GM12878 (cell line): ENCODE results near the gene MAN2B1. TPM values are rescaled to one million over a fixed set of nuclear protein-coding genes. Genes with fewer than 3 reads are reported as not detected.

Source experiments
- CHD2 ChIP-seq: IDR thresholded peaks from 2 replicates; pipeline ENCODE4 v1.6.1; 2011; ENCODE audit warnings: low read depth, low read length, improper control_type of control experiment, borderline replicate concordance
- HDAC2 ChIP-seq: fragments of 200-600 bp; sonication (generic); IDR thresholded peaks from 2 replicates; pipeline ENCODE4 v1.6.1; 2017
- NFYA ChIP-seq: IDR thresholded peaks from 2 replicates; pipeline ENCODE4 v1.6.1; 2011; ENCODE audit warnings: low read depth, mild to moderate bottlenecking, low read length, improper control_type of control experiment, borderline replicate concordance
- RUNX3 ChIP-seq: IDR thresholded peaks from 2 replicates; pipeline ENCODE4 v1.6.1; 2012; ENCODE audit warnings: low read length, inconsistent platforms
- SIX5 ChIP-seq: IDR thresholded peaks from 2 replicates; pipeline ENCODE4 v1.6.1; 2011; ENCODE audit warnings: mild to moderate bottlenecking, low read depth, low read length, moderate library complexity; ENCODE audit not compliant: severe bottlenecking
- SP1 ChIP-seq: IDR thresholded peaks from one replicate; pipeline ENCODE4 v1.6.1; 2011; ENCODE audit warnings: low read depth, low read length
- ZNF384 ChIP-seq: IDR thresholded peaks from 2 replicates; pipeline ENCODE4 v1.6.1; 2012; ENCODE audit warnings: low read depth, mild to moderate bottlenecking, low read length, improper control_type of control experiment, borderline replicate concordance
- polyA plus RNA-seq, 11 experiments: library from polyadenylated mRNA; depleted of rRNA in 4 of 11; unstranded in 6 of 11; stranded (reverse) in 5 of 11; fragments of >200 nt; fragmentation: Nextera tagmentation in 4 of 11; fragmentation: Illumina TruSeq in 1 of 11; extraction: Ambion mirVana in 4 of 11; extraction: Trizol in 1 of 11; gene quantifications; 1 replicate in 1 of 11; 2 replicates in 10 of 11; pipeline versions ENCODE4 v1.2.1 to v1.2.3, GENCODE V29; 2011 to 2016; ENCODE audit warnings: inconsistent platforms in 2 of 11, missing spikeins in 2 of 11, low read depth in 1 of 11
- total RNA-seq, 4 experiments: library from RNA; depleted of rRNA in 3 of 4; stranded (reverse); fragments of >200 nt in 3 of 4; fragmentation: Illumina TruSeq in 1 of 4; extraction: Trizol in 1 of 4; gene quantifications; 2 replicates each; pipeline versions ENCODE4 v1.2.1 to v1.2.3, GENCODE V29; 2013 to 2021
- TF ChIP-seq, protein P1 (sequence below): fragments of 450-650 bp; IDR thresholded peaks from 2 replicates; pipeline ENCODE4 v1.6.1; 2016; ENCODE audit warnings: mild to moderate bottlenecking, moderate library complexity, borderline replicate concordance
- TF ChIP-seq, protein P2 (sequence below): fragments of 450-650 bp; IDR thresholded peaks from 2 replicates; pipeline ENCODE4 v1.6.1; 2017; ENCODE audit warnings: mild to moderate bottlenecking, moderate library complexity
- TF ChIP-seq, protein P3 (sequence below): IDR thresholded peaks from 2 replicates; pipeline ENCODE4 v1.6.1; 2011; ENCODE audit warnings: borderline replicate concordance, low read depth, mild to moderate bottlenecking, moderate library complexity, low read length; ENCODE audit not compliant: insufficient read depth, poor library complexity, severe bottlenecking
- TF ChIP-seq, protein P4 (sequence below): fragments of 450-650 bp; IDR thresholded peaks from 2 replicates; pipeline ENCODE4 v1.6.1; 2018; ENCODE audit warnings: mild to moderate bottlenecking, low read depth, moderate library complexity; ENCODE audit not compliant: partially characterized antibody

Gene MAN2B1
- total and polyA plus RNA-seq, 10 of the 15 experiments (the other 5 are each of a cell fraction or from before 2014, with no cell fraction given) = 7.6 to 224 (median 81.4) TPM

DNA sequence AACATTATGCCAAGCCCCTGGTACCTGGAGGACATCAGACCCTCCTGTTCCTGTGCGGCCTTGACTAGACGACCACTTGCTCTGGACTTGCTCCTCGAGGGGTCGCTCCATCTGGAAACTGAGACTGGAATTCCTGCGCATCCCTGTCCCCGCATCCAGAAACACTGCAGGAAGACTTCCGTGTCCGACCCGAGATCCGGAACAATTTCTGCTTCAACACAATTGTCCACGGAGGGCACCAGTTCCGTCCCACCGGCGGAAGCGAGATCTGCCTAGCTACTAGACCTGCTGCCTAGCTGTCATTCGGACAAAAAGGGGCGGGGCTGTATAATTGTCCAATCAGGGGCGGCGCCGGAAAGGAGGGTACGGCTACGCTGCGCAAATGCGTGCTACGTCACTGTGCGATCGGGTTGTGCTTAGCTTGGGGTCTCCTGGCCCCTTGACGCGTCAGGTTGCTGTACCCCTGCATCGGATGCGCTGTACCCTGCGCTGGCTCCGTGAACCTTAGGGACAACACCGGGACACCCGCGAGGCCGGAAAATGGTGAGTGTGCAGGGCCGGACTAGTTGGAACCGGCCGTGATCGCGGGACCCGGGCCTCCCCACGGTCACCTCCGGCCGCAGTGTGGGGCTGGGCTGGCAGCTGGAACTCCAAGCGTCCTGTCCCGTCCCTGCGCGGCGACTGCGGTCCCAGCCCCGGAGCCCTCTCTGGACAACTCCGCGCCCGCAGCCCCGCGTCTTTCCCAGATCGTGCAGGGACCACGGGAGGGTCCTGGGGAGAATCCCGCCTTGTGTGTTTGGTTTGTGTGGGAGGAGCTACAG, 55.8 kb downstream of the MAN2B1 start, which contains the start of the genes ZNF490 and ZNF791 (continued):
- TF ChIP-seq, protein P1, sequence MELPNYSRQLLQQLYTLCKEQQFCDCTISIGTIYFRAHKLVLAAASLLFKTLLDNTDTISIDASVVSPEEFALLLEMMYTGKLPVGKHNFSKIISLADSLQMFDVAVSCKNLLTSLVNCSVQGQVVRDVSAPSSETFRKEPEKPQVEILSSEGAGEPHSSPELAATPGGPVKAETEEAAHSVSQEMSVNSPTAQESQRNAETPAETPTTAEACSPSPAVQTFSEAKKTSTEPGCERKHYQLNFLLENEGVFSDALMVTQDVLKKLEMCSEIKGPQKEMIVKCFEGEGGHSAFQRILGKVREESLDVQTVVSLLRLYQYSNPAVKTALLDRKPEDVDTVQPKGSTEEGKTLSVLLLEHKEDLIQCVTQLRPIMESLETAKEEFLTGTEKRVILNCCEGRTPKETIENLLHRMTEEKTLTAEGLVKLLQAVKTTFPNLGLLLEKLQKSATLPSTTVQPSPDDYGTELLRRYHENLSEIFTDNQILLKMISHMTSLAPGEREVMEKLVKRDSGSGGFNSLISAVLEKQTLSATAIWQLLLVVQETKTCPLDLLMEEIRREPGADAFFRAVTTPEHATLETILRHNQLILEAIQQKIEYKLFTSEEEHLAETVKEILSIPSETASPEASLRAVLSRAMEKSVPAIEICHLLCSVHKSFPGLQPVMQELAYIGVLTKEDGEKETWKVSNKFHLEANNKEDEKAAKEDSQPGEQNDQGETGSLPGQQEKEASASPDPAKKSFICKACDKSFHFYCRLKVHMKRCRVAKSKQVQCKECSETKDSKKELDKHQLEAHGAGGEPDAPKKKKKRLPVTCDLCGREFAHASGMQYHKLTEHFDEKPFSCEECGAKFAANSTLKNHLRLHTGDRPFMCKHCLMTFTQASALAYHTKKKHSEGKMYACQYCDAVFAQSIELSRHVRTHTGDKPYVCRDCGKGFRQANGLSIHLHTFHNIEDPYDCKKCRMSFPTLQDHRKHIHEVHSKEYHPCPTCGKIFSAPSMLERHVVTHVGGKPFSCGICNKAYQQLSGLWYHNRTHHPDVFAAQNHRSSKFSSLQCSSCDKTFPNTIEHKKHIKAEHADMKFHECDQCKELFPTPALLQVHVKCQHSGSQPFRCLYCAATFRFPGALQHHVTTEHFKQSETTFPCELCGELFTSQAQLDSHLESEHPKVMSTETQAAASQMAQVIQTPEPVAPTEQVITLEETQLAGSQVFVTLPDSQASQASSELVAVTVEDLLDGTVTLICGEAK = peak; percentile 98
- TF ChIP-seq SIX5 (peak; percentile 63), CHD2 (peak; percentile 49; the same call in 1 of the 2 replicates), ZNF384 (peak; percentile 29; the same call in 1 of the 2 replicates), HDAC2 (0 out of 2 replicates have a peak, but pooled peaks have one; percentile 24), RUNX3 (peak; percentile 40), SP1 (peak; percentile 84), NFYA (no peak)
- TF ChIP-seq, protein P2, sequence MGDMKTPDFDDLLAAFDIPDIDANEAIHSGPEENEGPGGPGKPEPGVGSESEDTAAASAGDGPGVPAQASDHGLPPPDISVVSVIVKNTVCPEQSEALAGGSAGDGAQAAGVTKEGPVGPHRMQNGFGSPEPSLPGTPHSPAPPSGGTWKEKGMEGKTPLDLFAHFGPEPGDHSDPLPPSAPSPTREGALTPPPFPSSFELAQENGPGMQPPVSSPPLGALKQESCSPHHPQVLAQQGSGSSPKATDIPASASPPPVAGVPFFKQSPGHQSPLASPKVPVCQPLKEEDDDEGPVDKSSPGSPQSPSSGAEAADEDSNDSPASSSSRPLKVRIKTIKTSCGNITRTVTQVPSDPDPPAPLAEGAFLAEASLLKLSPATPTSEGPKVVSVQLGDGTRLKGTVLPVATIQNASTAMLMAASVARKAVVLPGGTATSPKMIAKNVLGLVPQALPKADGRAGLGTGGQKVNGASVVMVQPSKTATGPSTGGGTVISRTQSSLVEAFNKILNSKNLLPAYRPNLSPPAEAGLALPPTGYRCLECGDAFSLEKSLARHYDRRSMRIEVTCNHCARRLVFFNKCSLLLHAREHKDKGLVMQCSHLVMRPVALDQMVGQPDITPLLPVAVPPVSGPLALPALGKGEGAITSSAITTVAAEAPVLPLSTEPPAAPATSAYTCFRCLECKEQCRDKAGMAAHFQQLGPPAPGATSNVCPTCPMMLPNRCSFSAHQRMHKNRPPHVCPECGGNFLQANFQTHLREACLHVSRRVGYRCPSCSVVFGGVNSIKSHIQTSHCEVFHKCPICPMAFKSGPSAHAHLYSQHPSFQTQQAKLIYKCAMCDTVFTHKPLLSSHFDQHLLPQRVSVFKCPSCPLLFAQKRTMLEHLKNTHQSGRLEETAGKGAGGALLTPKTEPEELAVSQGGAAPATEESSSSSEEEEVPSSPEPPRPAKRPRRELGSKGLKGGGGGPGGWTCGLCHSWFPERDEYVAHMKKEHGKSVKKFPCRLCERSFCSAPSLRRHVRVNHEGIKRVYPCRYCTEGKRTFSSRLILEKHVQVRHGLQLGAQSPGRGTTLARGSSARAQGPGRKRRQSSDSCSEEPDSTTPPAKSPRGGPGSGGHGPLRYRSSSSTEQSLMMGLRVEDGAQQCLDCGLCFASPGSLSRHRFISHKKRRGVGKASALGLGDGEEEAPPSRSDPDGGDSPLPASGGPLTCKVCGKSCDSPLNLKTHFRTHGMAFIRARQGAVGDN = 0 out of 2 replicates have a peak, but pooled peaks have one; percentile 67
- TF ChIP-seq, protein P3, sequence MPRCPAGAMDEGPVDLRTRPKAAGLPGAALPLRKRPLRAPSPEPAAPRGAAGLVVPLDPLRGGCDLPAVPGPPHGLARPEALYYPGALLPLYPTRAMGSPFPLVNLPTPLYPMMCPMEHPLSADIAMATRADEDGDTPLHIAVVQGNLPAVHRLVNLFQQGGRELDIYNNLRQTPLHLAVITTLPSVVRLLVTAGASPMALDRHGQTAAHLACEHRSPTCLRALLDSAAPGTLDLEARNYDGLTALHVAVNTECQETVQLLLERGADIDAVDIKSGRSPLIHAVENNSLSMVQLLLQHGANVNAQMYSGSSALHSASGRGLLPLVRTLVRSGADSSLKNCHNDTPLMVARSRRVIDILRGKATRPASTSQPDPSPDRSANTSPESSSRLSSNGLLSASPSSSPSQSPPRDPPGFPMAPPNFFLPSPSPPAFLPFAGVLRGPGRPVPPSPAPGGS = no peak
- TF ChIP-seq, protein P4, sequence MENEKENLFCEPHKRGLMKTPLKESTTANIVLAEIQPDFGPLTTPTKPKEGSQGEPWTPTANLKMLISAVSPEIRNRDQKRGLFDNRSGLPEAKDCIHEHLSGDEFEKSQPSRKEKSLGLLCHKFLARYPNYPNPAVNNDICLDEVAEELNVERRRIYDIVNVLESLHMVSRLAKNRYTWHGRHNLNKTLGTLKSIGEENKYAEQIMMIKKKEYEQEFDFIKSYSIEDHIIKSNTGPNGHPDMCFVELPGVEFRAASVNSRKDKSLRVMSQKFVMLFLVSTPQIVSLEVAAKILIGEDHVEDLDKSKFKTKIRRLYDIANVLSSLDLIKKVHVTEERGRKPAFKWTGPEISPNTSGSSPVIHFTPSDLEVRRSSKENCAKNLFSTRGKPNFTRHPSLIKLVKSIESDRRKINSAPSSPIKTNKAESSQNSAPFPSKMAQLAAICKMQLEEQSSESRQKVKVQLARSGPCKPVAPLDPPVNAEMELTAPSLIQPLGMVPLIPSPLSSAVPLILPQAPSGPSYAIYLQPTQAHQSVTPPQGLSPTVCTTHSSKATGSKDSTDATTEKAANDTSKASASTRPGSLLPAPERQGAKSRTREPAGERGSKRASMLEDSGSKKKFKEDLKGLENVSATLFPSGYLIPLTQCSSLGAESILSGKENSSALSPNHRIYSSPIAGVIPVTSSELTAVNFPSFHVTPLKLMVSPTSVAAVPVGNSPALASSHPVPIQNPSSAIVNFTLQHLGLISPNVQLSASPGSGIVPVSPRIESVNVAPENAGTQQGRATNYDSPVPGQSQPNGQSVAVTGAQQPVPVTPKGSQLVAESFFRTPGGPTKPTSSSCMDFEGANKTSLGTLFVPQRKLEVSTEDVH = peak; percentile 83
